ENCODE results near the gene CELA1. TPM values are rescaled to one million over a fixed set of nuclear protein-coding genes. Genes with fewer than 3 reads are reported as not detected.

The CELA1 gene
- total and polyA plus RNA-seq, 7 donors, result not detected

DNA sequence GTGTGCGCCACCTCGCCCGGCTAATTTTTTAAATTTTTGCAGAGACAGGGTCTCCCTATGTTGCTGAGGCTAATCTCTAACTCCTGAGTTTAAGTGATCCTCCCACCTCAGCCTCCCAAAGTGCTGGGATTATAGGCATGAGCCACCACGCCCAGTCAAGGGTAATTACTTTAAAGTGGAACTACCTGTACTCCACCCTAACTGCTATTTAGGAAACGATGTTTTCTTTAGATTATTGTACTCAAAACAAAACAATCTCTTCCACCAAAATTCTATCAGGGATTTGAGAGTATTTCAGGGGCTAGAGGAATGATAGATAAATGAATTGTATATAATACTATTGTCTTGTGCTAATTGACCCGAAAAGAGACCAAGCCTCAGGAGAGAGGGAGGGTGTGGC lies 12.9 kb downstream of the CELA1 start:
- Histone ChIP-seq H3K36me3 (ENCODE audit: insufficient read depth in 1 of 2, low read depth in 1 of 2) (no peaks in the 10 kb centered on the region), H3K9me3 (no peaks in the 10 kb centered on the region), H3K27me3 (ENCODE audit: insufficient read depth in 3 of 3, low read length in 2 of 3) (no peaks in the 10 kb centered on the region), H3K27ac (no peak overlapping the region), H3K4me1 (no peaks in the 10 kb centered on the region), H3K4me3 (no peak overlapping the region)
- intact Hi-C loops (cut with DNase I), result no loop called here
- no peak for TF ChIP-seq CTCF (IDR thresholded peaks at IDR 0.05)
- ATAC-seq, result no peak
- WGBS, 3 donors, result 69 to 72% (median 72%) methylated on average over 6 of the region's 6 CpGs
- DNase-seq, result no peak

DNA sequence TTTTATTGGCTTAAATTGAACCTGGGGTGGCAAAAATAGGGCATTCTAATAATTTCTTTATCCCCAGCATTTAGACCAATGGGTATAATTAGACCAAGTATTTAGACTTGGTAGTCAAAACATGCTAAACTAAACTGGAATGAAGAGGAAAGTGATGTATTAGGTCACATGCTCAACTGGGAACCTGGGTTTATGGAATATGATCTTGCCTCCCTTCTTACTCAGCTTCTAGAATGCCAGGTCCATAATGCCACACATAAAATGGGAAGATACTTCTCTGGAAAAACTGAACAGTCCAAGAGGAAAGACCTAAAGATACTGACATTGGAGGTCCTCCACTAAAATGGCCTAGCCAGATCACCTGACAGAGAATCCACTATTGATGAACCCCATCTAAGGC lies 16.3 kb downstream of the CELA1 start:
- H3K9me3 ChIP-seq, result no peaks in the 10 kb centered on the region
- no peak overlapping the region for H3K27ac ChIP-seq
- H3K4me3 ChIP-seq, result no peak overlapping the region
- no peaks in the 10 kb centered on the region for H3K4me1 ChIP-seq
- no peak for TF ChIP-seq CTCF (IDR thresholded peaks at IDR 0.05)
- H3K27me3 ChIP-seq (ENCODE audit: insufficient read depth in 3 of 3, low read length in 2 of 3), result no peaks in the 10 kb centered on the region
- ATAC-seq (no peak), DNase-seq (no peak)
- H3K36me3 ChIP-seq (ENCODE audit: insufficient read depth in 1 of 2, low read depth in 1 of 2), result no peaks in the 10 kb centered on the region
- intact Hi-C loops (cut with DNase I), result no loop called here

DNA sequence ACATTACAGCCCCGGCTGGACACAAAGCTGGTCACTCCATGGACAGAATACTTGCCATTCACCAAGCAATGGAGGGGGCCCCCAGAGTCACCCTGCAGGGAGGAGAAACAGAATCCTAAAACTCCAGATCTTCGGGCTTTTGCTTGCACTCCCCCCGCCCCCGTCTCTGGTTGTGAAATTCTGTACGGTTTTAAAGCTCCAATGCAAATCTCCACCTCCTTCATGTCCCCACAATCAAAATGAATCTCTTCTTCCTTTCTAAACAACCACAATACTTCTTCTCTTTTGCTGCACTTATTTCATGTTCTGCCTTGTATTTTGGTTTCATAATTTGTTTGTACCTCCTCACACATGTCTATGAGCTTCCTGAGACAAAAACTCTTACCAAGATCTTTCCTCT lies 16.7 kb downstream of the CELA1 start:
- Histone ChIP-seq H3K4me3 (no peak overlapping the region), H3K27ac (no peak overlapping the region), H3K36me3 (ENCODE audit: insufficient read depth in 1 of 2, low read depth in 1 of 2) (no peaks in the 10 kb centered on the region), H3K9me3 (no peaks in the 10 kb centered on the region), H3K27me3 (ENCODE audit: insufficient read depth in 3 of 3, low read length in 2 of 3) (no peaks in the 10 kb centered on the region), H3K4me1 (no peaks in the 10 kb centered on the region)
- intact Hi-C loops (cut with DNase I), result no loop called here
- ATAC-seq, result no peak
- no peak for DNase-seq
- no peak for TF ChIP-seq CTCF (IDR thresholded peaks at IDR 0.05)
- WGBS, 3 donors, result 67 to 78% (median 74%) methylated on average over 5 of the region's 5 CpGs

DNA sequence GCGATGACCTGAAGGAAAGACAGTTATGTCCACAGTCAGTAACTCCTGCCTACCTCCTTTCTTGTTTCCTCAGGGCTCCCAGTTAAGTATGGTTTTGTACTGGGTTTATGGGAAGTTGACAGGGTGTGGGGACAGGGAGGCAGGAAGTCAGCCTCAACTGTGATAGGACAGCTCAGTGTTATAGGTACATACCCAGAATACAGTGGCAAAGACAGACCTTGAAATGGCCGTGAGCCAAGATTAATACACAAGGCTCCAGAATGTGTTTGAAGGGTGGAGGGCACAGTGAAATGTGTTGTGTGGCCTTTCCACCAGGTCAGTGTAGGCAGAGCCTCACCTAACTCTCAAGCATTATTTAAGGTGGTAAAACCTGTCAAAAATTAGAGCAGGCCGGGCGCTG lies 17.9 kb downstream of the CELA1 start:
- Histone ChIP-seq H3K4me1 (no peaks in the 10 kb centered on the region), H3K9me3 (no peaks in the 10 kb centered on the region), H3K27me3 (ENCODE audit: insufficient read depth in 3 of 3, low read length in 2 of 3) (no peaks in the 10 kb centered on the region), H3K36me3 (ENCODE audit: insufficient read depth in 1 of 2, low read depth in 1 of 2) (no peaks in the 10 kb centered on the region), H3K27ac (no peak overlapping the region), H3K4me3 (no peak overlapping the region)
- DNase-seq (no peak), ATAC-seq (no peak)
- TF ChIP-seq CTCF (IDR thresholded peaks at IDR 0.05), result no peak
- WGBS, 3 donors, result 77 to 81% (median 78%) methylated on average over 4 of the region's 4 CpGs
- intact Hi-C loops (cut with DNase I), result no loop called here

- TF ChIP-seq CTCF (IDR thresholded peaks at IDR 0.05), result no peak
- intact Hi-C loops (cut with DNase I), result no loop called here
- Histone ChIP-seq H3K9me3 (no peaks in the 10 kb centered on the region), H3K27me3 (ENCODE audit: insufficient read depth in 3 of 3, low read length in 2 of 3) (no peaks in the 10 kb centered on the region), H3K36me3 (ENCODE audit: insufficient read depth in 1 of 2, low read depth in 1 of 2) (no peaks in the 10 kb centered on the region), H3K27ac (no peak overlapping the region), H3K4me3 (no peak overlapping the region), H3K4me1 (no peaks in the 10 kb centered on the region)
- WGBS, 3 donors, result 63 to 68% (median 67%) methylated on average over 7 of the region's 7 CpGs
- peak in 2 of 4 donors; percentile 26 to 35 for ATAC-seq
- DNase-seq, result peak in 1 of 2 donors; percentile 23
These were observed 19.6 kb downstream of the CELA1 start for GRCh38 chr12:51326698-51327439.
